Peyer's patch (tissue), 4 donors: Measurements from ENCODE around the gene CARMIL3.

ENCODE experiments used
- POLR2A ChIP-seq, 2 donors: fragments of 450-650 bp; IDR thresholded peaks; one replicate each; pipeline ENCODE4 v1.5.1; 2017; ENCODE audit warnings: antibody characterized with exemption in 2 of 2, mild to moderate bottlenecking in 2 of 2, moderate library complexity in 2 of 2
- TF ChIP-seq, protein P1 (sequence below), 6 experiments: fragments of 450-650 bp in 4 of 6; fragments of 200-600 bp in 2 of 6; sonication (generic) in 1 of 6; IDR thresholded peaks; one replicate each; pipeline ENCODE4 v1.5.1; 2017 to 2019; ENCODE audit warnings: antibody characterized with exemption in 6 of 6, mild to moderate bottlenecking in 3 of 6, moderate library complexity in 1 of 6

DNA sequence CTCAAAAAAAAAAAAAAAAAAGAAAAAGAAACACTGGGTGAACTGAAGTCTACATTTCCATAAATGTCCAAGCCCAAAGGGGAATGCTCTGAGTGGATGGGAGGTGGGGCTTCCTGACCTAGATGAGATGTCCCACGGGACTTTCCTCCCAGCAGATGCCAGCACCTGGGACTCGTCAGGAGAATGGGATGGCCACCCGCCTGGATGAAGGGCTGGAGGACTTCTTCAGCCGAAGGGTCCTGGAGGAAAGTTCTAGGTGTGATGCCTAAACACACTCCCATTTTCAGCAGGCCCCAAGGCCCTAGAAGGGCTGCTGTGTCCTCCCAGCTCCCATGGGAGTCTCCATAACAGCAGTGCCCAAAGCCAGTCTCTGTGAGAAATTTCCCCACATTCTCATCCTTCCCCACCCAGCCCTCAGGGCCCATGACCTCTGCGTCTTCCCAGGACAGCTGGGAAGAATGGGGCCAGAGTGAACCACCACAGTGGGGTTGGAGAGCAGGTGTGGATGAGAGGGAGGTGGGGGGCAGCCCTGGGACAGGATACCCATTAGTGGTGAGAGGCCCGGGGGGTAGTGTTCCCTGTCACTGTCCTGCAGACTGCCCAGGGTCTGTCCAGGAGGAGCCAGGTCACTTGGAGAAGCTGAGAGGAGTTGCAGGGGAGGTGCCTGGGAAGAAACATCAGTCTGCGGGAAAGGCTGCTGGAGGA lies 12.4 kb downstream of the CARMIL3 start:
- no peak for TF ChIP-seq POLR2A (IDR thresholded peaks at IDR 0.05)
- TF ChIP-seq, protein P1, sequence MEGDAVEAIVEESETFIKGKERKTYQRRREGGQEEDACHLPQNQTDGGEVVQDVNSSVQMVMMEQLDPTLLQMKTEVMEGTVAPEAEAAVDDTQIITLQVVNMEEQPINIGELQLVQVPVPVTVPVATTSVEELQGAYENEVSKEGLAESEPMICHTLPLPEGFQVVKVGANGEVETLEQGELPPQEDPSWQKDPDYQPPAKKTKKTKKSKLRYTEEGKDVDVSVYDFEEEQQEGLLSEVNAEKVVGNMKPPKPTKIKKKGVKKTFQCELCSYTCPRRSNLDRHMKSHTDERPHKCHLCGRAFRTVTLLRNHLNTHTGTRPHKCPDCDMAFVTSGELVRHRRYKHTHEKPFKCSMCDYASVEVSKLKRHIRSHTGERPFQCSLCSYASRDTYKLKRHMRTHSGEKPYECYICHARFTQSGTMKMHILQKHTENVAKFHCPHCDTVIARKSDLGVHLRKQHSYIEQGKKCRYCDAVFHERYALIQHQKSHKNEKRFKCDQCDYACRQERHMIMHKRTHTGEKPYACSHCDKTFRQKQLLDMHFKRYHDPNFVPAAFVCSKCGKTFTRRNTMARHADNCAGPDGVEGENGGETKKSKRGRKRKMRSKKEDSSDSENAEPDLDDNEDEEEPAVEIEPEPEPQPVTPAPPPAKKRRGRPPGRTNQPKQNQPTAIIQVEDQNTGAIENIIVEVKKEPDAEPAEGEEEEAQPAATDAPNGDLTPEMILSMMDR (IDR thresholded peaks at IDR 0.05): no peak
